HFF-Myc (cell line): ENCODE measurements around the gene APOBEC2.
A peak's percentile ranks its signal among the peaks of the same experiment; 100 is the strongest.

Experiments used
- DNase-seq: peaks from one replicate; pipeline ENCODE4 v3.0.0-alpha.2; 2011; ENCODE audit warnings: low read depth; ENCODE audit errors: extremely low read depth
- H3K4me3 ChIP-seq: replicated peaks from 2 replicates; pipeline ENCODE4 v1.5.1; 2011; ENCODE audit warnings: low read depth, mild to moderate bottlenecking, control low read depth, low read length
- CTCF ChIP-seq: IDR thresholded peaks from 2 replicates; pipeline ENCODE4 v1.5.1; 2012; ENCODE audit warnings: mild to moderate bottlenecking, low read depth, low read length, control low read depth; ENCODE audit errors: missing control alignments

Gene APOBEC2

GRCh38 chr6:41027241-41027640 is 25.8 kb upstream of the APOBEC2 start:
- no peak for DNase-seq
- no peak for TF ChIP-seq CTCF
- peak overlapping the region; percentile 33 for H3K4me3 ChIP-seq

GRCh38 chr6:41027799-41028560 is 25.0 kb upstream of the APOBEC2 start:
- peak overlapping the region; percentile 33 for H3K4me3 ChIP-seq
- TF ChIP-seq CTCF: peak; percentile 96
- DNase-seq: peak; percentile 17

- TF ChIP-seq CTCF: no peak
- H3K4me3 ChIP-seq: peak overlapping the region; percentile 33
- DNase-seq: no peak
Measured at GRCh38 chr6:41028561-41029412, 24.2 kb upstream of the APOBEC2 start.

- TF ChIP-seq CTCF: no peak
- DNase-seq: no peak
- H3K4me3 ChIP-seq: no peak overlapping the region
Measured at GRCh38 chr6:41032830-41033229, 20.2 kb upstream of the APOBEC2 start.

GRCh38 chr6:41033776-41034175 is 19.2 kb upstream of the APOBEC2 start:
- H3K4me3 ChIP-seq: no peak overlapping the region
- no peak for DNase-seq
- no peak for TF ChIP-seq CTCF

GRCh38 chr6:41036186-41036585 is 16.8 kb upstream of the APOBEC2 start:
- no peak overlapping the region for H3K4me3 ChIP-seq
- TF ChIP-seq CTCF: no peak
- DNase-seq: no peak
